Activated CD4-positive, CD25-positive, alpha-beta regulatory T cell (primary cell): ENCODE results near the gene GGT6.

Experiments
- DNase-seq, 4 experiments: peaks; one replicate each; lab custom pipeline; 2025; lab: John Stamatoyannopoulos, UW

Gene GGT6

DNA sequence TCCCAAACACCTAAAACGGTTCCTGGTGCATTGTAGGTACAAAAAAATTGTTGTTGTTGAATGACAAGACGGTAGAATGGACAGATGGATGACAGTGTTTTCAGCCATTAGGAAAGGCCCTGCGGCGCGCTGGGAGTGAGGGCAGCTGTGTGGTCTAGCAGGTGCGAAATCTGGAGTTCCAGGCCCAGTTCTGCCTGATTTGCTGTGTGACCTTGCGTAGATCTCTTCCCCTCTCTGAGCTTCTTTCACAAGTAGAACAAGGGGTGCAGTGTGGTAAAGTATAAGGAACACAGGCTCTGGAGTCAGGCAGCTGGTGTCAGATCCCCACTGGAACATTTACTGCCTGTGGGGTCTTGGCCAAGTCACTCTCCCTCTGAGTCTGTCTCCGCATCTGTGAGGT, 36.4 kb downstream of the GGT6 start:
- DNase-seq = no peak

DNA sequence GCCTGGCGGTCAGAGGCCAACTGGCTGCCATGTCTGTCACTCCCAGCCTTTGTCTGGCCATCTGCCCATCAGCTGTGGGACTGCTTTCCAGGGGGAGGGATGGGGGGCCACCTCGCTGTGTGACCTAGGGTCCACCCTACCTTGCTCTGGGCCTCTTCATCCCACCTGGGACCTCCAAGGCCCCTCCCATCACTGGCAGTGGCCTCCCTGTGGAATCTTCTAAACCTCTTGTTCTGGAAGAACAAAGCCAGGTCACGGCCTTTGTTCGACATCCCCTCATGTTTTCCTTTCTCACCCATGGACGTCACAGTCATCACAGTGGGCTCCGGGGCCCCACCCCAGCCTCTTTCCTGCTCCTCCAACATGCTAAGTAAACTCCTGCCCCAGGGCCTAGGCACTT, 37.7 kb downstream of the GGT6 start:
- DNase-seq = no peak

DNA sequence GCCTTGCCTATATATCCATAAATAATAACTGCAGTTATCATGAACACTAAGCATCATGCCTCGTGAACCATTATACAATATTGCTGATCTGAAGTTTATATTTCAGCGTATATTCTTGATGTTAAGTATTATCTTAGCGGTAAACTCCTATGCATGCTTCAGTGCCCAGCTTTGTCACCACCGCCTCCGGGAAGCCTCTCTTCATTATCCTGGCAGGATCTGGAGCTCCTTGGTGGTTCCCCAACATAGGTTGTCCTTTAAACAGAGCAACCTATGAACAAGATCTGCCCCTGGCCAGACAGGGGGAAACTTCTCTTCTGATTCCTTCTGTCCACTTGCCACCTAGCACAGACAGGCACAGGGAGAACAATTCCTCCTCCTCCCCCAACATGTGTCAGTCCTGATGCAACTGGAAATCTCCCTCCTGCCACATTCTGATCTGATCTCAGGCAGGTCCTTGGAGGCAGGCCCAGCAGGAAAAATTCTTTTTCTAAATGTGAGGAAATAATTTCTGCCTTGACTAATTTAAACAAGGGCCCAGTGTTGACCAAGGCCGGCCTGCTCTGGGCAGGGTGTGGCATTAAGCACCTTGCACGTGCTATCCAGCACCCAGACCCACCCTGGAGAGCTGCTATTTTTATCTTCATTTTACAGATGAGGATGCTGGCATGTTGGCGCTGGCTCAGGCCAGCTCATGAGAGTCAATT, 39.3 kb downstream of the GGT6 start:
- no peak for DNase-seq

DNA sequence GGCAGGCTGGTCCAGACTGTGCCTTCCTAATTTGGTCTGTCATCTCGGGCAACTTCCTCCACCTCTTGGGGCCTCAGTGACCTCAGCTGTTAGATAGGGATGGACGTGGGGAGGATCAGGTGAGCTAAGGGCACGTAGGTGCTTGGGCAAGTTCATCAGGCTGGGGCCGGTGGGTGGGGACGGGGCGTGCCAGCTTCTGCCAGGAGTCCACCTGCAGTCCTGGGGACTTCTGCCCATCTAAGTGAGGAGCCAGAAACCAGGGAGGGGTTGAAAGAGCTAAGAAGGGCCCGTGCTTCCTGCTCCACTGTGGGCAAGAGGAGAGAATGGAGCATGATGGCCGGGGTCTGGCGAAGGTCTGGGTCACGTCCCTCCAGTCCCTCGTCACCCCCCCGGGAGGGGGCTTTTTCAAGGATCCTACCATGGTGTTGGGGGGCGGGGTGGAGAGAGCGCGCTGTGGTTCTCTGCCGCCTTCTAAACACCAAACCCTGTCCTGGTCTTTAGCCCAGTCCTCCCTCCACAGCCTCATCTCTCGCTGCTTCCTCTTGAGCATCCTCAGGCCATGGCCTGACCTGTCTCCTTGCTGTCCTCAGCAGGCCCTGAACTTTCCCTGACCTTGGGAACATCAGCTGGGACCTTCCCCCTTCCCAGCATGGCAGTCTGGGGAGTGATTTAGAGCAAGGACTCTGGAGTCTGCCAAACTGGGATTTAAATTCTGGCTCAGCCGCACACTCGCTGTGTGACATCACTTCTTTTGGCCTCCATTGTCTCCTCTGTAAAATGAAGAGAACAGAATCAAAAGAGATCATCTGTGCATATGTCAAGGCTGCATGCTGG, 40.1 kb downstream of the GGT6 start:
- DNase-seq = no peak

DNA sequence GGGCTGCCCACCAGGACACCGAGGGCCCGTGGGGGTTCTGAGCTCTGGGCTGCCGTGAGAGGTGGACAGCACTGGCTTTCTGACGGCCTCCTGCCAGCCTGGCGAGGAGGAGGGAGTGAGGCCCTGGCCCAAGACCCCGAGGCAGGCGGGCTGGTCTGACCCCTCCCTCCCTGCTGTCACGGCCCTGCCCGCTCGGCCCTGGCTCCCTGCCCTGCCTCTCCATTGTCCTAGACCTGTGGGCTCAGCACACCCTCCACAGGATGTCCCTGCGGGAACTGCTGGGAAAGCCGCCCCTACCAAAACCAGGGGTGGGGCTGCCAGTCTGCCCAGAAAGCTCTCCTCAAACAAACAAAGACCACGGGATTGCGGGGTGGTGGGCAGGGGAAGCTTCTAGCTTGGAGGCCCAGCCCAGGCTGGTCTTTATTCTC, 41.0 kb downstream of the GGT6 start:
- no peak for DNase-seq

DNA sequence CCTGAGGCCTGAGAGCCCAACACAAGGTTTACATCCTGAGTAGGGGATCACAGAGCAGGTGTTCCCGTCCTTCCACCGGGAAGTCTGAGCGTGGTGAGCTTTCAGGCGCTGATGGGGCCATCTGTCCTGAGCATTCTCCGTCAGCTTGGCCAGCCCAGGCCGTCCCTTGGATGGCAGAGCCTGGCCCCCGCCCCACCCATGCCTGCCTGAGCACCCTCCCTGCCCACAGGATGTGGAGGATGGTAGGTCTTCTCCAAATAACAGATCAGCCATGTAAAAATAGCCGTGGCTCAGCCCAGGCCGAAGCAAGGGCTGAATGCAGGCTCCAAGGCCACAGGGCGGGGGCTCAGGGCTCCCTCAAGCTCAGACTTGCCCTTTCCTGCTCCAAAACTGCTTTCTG, 41.5 kb downstream of the GGT6 start:
- DNase-seq = no peak

DNA sequence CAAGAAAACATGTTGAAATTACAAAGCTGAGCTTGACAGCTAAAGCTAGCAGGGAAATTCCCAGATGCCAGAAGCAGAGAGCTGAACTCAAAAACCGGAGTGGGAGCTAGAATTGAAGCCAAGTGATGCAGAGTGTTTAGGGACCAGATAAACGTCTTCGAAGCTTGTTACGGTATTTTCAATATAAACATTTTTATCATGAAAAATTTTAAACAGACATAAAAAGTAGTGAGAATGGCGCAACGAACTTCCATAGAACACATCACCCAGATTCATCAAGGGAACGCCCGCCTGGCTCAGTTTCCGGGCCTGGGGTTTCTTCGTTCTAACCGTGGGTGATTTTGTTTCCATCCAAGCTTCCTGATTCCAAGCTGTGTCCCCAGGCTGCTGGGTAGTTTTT, 43.6 kb downstream of the GGT6 start:
- no peak for DNase-seq

DNA sequence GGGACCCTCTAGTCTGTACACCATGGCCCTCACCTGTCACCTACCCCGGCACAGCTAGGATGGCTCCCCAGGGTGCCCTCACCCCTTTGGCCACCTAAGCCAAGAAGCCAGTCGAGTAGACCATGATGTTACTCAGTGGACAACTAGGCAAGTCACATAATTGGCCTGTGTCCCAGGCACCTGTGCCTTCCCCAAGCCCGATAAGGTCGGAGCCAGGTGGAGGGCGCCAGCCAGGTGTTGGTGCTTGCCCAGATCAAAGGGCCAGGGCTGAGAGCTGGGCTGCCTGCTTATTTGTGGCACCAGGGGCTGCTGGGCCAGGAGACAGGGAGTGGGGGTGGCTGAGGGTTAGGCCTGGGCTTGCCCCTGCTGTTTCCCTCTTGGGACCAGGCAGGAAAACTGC, 44.9 kb downstream of the GGT6 start:
- DNase-seq = no peak

DNA sequence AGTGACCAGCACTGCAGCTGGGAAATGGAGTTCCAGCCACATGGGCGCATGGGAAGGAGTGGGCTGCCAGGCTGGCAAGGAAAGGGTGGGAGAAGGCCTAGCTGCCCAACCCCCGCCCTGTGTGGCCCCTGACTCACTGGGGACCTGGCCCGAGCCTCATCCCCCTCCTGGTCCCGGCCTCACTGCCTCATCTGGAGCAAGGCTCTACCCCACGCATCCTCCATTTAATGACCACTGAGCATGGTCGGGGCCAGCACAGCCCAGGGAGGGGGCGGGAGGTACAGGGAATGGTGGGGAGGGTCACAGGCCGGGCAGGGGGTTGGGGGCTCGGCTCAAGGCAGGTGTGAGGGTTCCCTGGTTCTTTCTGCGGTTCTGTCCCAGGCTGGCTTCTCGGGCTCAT, 45.6 kb downstream of the GGT6 start:
- no peak for DNase-seq

DNA sequence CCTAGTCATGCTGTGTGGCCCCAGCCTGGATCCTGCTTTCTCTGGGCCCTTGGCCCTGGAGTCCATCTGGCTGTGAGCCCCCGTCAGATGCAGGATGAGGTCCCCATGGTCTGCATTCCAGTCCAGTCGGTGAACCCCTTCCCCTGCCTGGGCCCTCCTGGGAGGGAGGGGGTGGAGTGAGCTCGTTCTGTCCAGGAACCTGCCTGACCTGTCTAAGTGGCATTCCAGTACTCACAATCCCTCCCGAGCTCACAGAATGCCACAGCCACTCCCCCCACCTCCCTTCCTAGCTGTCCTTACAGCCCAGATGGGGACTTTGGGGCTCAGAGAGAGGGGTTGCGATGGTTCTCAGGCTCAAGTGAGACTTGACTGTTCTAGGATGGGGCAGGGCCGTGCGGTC, 46.2 kb downstream of the GGT6 start:
- DNase-seq = no peak

DNA sequence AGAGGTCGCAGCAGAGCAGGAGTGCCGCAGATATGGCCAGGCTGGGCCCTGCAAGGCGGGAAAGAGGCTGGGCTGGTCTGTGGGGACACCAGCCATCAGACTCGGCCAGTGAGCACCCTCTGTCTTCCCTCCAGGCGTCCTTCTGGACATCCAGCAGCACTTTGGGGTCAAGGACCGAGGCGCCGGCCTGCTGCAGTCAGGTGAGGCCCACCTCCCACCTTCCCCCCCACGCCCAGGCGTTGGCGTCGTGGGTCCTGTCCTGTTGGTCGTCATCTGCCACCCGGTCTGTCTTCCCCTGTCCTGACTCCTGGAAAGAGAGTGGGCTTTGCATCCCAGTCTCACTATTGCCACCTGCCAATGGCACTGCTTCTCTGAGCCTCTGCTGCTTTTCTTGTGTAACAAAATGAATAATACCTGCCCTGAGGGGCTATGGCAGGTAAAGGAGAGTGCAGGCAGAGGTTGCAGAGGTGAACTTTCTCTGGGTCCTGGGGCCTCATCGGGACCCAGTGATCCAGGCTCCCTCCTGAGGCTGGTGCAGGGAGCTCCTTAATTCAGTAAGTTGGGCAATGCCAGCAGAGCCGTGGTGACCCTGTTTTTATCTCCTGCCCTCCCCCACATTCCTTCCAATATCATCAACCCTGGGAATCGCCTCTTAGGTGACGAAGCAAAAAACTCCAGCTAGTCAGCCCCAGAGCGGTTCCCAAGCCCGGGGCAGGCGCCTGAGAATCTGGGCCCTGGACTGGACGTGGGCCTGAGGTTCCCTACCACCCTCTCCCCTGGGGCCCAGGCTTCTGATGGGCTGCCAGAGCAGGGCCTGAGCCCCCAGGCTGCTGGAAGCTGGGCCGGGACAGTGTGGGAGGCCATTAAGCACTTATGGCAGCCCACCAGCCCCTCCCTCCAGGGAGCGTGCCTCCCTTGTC, 47.0 kb downstream of the GGT6 start:
- no peak for DNase-seq

DNA sequence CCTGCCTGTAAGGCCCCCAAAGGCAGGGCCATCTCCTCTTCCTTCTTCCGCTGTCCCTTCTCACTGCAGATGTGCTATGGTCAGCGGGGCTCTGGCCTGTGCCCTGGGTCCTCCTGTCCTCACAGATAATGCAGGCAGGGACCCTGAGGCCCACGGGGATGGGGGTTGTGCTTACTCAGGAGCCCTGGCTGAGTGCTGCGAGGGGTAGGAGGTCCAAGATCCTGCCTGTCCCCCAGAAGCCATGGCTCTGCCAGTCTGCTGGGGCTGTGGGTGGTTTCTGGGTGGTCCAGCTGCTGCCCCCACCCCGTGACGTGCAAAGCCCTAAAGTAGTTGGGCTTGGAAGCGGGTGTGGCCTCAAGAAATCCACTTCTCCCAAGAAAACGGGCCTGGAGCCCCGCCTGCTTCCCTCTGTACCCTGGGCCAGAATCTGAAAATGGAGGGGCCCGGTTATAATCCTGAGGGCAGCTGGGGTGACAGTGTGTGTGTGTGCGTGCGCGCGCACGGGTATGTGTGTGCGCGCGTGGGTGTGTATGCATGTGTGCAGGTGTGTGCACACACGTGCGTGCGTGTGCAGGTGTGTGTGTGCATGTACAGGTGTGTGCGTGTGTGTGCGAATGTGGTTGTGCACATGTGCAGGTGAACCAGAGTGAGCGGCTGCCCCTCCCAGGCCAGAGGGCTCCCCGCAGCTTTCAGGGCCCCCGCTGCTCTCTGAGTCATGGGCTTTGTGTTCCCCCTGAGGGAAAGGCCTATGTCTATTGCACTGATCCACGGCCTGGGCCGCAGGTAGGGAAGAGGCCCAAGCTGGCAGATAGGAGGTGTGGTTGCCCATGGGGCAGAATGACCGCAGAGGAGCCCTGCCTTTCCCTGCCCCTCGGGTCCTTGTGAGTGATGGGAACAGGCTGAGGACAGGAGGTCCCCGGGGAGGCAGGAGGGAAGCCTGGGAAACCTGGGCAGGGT, 47.9 kb downstream of the GGT6 start:
- no peak for DNase-seq

DNA sequence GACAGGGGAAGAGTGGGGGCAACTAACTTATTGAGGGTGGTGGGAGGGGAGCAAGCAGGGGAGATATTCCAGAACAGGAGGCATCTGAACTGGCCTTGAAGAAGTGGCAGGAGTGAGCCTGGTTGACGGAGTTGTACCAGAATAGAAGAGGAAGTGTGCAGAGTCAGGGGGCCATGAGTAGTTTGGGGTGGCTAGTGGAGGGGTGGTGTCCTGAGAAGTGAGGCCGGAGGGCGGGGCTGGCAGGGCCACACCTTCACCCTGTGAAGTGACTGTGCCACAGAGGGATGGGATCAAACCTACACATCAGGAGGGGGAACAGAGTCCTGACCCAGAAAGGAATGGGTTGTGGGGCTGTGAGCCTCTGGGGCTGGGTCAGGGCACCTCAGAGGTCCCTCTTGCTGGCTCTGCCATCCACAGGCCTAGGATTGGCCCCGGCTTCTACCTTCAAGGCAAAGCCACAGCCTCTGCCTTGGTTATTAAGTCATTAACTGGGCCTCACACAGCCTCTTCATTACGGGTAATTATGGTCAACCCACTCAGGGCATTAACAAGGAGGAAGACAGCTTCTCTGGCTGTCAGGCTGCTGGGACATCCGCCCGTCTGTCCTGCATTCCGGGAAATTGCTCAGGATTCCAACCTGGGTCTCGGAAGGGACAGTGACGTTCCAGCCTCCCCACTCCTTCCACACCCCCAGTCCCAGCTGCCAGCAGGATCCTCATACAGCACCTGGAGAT, 49.0 kb downstream of the GGT6 start:
- DNase-seq = no peak

DNA sequence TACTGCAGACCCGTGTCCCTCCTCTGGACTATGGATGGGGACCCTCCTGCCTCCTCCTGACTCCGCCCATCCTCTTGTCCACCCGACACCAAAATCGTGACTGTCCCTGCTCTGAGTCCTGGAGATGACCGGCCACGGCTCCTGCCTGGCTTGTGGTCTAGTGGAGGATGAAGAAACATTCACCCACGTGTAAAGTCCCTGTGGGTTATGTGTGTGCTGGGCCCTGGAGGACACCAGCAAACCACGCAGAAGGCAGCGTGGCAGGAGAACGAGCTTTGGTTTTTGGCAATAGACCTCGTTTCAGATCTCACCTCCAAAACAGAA, 49.8 kb downstream of the GGT6 start:
- no peak for DNase-seq

DNA sequence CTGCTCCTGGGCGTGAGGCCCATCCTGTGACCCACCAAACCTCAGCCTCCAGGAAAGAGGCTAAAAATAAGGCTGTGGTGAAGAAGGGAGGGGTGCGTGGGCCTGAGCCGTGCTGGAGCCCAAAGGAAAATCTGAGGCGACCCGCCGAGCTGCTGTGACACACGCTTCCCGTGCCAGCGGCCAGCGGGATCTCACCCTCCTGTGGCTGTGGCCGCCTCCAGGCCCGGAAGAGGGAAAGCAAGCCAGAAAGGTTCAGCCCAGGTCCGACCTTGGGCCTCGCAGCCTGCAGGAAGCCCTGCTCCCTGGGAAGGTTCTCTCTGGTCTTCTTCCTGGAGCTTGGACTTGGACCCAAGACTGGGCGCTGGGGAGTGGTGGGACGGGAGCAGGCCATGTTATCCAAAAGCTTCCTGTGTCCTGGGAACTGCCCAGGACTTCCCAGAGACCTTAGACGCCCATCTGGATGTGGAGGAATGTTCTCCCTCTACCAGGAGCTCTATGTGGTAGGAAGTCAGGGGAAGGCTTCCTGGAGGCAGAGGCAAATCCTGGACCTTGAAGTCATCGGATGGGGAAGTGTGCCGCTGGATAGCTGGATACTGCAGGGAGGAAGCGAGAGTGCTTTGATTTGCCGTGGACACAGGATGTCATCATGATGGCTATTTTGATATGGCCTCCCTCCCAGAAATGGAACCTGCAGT, 50.3 kb downstream of the GGT6 start:
- DNase-seq = no peak

DNA sequence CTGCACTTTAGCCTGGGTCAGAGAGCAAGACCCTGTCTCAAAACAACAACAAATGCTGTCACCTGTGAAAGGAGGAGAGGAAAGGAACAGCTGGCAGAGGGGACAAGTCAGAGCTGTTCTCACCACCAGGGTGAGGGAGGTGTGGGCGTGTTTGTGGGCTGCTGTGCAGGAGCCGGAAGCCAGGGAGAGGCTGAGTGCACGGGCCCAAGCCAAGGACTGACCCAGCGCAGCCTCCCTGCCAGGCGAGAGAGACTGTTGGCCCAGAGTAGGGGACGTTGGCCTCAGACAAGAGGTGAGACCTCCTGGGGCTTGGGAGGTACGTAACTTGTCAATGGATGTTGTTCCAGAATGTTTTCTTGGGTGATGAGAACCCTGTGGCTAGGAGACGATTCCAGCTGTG, 51.0 kb downstream of the GGT6 start:
- DNase-seq = no peak

DNA sequence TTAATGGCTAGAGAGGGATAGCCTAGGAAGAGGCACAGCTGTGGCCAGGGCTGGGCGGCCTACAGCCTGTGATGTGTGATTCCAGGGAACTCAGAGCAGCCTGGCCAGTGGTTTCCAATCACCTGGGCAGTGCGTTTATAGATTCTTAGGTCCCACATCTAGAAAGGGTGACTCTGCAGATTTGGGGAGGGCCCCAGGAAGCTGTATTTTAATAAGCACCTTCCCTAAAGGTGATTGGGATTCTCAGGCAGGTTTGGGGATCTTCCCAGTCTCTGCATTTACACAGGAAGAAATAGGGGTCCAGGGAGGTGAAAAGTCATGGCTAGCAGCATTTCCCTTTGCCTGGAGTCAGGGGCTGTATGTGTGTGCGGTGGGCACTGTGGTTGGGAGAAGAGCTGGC, 52.2 kb downstream of the GGT6 start:
- no peak for DNase-seq

DNA sequence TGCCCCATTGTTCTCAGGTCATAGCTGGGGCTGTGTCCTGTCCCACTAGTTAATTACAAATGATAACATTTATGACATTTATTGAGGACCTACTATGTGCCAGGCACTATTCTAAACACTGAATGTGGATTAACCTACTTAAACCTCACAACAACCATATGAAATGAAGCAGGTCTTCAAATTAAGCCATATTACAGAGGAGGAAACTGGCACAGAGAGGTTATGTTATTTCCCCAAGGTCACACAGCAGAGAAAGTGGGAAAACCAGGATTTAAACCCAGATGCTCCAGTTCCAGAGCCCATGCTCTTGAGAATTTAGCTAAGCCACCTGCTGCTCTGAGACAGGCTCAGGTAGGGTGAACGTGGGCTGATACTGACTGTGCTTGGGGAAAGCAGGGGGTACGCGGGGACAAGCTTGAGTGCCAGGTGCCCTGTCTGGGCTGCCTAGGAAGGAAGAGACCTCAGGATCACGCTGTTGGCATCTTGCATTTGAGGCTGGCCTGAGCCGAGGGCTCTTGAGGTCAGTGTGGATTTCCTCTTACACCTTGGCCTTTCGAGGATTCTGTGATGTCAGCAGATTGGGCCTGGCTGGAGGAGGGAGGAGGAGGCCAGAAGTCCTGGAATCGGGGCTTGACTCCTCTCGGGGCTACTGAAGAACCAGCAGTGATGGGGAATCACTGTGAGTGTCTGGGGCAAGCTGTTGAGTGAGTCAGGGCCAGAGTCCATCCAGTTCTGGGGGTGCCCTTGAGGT, 52.8 kb downstream of the GGT6 start:
- DNase-seq = no peak
